COLO829 (cell line): ENCODE data around the gene FABP7.
A peak's percentile ranks its signal among the peaks of the same experiment; 100 is the strongest.

Experiments used
- DNase-seq: peaks from one replicate; pipeline ENCODE4 v3.0.0; 2012; ENCODE audit warnings: low spot score

FABP7 gene

GRCh38 chr6:122760330-122760729 is 19.2 kb upstream of the FABP7 start:
- DNase-seq: no peak

DNA sequence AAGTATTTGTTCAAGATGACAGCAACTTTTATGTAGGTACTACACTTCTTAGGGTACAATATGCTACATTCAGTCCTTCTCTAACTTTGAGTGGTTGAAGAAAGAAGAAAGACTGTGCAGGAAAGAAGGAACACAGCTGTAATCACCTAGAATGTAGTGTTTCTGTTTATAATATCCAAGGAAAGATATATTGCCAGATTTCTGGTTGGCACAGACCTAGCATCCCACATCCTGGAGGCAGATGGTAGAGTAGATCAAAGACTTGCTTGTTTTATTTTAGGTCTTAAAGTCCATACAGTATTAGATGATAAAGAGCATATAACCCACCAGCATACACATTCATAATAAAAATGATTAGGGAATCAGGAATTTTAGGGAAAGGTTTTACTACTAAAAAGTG is 13.3 kb upstream of the FABP7 start:
- DNase-seq: no peak

DNA sequence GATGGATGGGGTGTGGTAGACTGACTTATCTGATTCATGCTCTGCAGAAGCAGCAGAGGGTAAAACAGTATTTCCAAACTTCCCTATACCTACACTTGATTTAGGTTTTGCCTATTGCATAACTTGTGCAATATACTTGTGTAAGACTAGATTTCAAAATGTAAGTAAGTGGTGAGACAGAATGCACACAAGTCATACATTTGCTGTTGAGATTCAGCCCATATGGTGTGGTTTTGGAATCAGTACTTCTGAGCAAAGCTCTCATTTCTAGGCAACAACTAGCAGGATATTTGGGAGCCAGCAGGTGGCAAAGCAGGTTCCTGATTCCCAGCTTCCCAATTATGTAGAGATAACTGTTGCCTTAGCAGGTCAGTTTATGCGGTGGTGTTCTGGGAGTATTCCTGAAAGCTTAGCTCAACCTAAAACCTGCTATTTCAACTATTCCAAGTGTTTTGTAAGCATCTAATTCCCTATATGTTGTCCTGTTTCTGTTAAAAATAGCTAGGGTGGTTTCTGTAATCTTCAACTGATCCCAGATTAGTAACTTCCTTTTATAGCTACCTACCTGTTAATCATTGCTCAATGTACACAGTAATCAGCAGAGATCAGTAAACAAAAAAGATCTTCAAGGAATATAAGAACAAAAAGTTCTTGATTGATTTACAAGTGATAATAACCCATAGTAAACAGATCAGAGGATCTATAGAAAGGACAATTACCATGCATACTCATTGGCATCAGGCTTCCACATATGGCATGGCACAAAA is 8.5 kb upstream of the FABP7 start:
- DNase-seq: no peak

GRCh38 chr6:122772724-122773415 is 6.6 kb upstream of the FABP7 start:
- no peak for DNase-seq

DNA sequence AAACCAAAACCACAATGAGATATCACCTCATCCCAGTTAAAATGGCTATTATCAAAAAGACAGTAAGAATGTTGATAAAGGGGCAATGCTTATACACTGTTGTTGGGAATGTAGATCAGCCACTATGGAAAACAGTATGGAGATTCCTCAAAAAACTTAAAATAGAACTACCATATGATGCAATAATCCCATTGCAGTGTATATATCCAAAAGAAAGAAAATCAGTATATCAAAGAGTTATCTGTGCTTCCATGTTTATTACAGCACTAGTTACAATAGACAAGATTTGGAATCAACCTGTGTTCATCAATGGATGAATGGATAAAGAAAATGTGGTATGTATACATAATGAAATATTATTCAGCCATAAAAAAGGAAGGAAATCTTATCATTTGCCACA is 3.5 kb upstream of the FABP7 start:
- DNase-seq: no peak

GRCh38 chr6:122778302-122778701 is 1.2 kb upstream of the FABP7 start:
- DNase-seq: no peak

- peak; percentile 81 for DNase-seq
Observed at GRCh38 chr6:122778985-122779661, 393 bp upstream of the FABP7 start.

DNA sequence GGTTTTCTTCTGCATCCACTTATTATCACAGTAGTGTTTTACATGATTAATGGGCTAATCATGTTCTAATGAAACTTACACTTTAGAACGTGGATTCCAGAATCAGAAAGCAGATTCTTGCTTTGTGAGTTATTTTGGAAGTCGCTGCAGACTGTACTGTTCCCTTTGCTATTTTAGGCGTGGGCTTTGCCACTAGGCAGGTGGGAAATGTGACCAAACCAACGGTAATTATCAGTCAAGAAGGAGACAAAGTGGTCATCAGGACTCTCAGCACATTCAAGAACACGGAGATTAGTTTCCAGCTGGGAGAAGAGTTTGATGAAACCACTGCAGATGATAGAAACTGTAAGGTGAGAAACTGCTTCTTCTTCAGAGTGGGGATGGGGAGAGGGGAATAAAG is 598 bp downstream of the FABP7 start:
- DNase-seq: no peak

GRCh38 chr6:122781716-122782115 is 2.2 kb downstream of the FABP7 start:
- no peak for DNase-seq

- no peak for DNase-seq
Observed at GRCh38 chr6:122783401-122783800, 3.9 kb downstream of the FABP7 start.

- DNase-seq: no peak
Observed at GRCh38 chr6:122785891-122786290, 6.4 kb downstream of the FABP7 start.

DNA sequence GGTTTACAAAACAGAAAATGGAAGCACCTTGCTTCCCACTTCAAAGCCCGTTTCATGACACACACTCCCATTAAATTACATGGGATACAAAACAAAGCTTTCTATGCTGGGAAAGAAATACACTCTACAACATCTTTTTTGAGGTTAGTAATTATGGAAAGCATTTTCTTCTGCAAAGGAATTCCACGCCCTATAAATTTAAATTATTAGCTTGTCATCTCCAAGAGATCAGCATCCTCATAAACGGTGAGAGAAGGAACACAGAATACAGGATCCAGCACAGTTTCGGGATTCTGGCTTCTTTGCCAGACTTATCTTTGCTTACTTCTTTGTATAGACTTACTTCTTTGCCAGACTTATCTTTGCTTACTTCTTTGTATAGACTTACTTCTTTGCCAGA is 8.2 kb downstream of the FABP7 start:
- DNase-seq: no peak

GRCh38 chr6:122788208-122788607 is 8.7 kb downstream of the FABP7 start:
- DNase-seq: no peak

- DNase-seq: no peak
Observed at GRCh38 chr6:122788663-122789181, 9.2 kb downstream of the FABP7 start.

DNA sequence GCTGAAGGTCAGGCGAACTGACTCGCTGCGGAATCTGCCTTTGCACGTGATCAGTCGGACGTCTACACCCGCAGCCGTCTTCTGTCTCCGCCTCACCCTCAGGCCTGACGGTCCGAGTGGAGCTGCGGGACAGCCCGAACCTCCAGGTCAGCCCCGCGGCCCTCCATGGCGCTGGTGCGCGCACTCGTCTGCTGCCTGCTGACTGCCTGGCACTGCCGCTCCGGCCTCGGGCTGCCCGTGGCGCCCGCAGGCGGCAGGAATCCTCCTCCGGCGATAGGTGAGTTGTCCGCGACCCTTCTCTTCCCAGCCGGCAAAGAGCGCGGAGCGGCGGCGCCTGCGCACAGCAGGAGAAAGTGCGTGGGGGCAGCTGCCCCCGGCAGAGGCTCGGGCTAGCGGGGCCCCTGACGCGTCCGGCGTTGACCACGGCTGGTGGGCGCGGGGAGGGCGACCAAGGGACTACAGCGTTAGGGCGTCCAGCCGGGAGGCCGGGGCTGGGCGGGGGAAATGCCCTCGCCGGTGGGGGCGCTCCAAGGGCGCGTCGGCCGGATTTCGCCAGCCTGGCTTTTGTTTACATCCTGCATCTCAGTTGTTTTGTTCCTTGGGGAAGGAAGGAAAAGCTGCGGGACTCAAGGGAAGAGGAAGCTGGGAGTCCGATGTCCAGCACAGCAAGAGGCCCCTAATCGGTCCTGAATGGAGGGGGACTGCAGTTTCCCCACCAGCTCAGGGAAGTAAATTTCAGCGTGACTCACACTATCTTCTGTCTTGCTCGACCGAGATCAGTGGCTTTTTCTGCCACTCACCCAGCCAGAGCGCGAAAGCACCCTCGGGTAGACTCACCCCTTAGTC is 9.9 kb downstream of the FABP7 start, which contains the start of gene SMPDL3A:
Gene SMPDL3A (plus strand): TSS at position 77 of the 846 bp plus-strand sequence. CDS start 89 bp downstream, at position 166.
- peak; percentile 43 for DNase-seq

GRCh38 chr6:122790028-122790422 is 10.5 kb downstream of the FABP7 start:
- DNase-seq: no peak

DNA sequence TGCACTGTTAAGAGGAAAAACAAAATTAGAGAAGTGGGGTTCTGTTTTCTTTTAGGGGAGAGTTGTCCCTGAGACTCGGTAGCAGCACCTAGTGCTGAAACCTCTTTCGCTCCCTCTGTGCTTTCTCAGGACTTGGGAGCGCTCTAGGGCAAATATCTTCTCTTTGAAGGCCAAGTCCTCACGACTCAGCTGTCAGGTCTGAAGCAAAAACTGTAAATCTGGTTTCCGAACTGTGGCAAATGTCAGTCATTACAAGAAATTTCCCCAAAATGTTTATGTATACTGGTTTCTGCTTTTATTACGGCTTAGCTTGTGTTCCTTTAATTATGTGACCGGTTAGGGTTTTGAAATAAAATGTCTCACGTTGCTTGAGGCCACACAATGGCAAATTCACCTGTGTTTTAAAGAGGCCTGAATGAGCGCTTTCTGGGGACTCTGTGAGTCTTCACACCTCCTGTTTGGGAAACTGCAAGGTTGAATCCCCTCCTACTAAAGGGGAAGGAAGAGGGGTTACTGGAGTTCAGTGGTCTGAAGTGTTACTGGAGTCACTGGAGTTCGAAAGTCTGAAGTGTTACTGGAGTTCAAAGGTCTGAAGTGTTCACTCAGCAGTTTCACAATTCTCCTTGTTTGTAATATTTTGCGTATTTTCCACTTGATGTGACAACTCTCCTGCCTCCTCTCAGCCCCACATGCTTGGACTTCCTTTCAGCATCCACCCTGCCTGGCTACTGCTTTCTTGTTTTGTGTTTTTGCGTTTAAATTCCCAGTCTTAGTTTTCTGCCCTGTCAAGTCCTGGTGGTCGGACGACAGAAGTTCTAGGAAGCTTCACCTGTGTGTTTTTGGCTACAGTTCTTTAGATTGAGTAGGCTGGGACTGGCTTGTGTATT is 11.2 kb downstream of the FABP7 start:
- DNase-seq: no peak

DNA sequence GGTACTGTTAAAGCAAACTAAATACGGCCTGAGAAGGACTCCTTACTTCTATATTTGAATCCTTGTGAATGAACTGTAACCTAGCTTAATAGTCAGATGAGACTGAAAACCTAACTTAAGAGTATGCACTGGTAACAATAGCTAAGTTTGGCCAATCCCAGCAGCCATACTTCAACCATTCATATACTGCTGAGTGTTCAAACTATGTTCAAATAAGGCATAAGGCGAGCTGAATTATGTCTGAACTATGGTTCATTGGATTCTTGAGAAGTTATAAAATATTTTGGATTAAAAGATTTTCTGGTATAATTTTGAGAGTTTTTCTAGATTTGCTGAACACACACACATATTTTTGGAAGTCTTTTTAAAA is 11.8 kb downstream of the FABP7 start:
- no peak for DNase-seq

GRCh38 chr6:122792766-122793165 is 13.2 kb downstream of the FABP7 start:
- no peak for DNase-seq

DNA sequence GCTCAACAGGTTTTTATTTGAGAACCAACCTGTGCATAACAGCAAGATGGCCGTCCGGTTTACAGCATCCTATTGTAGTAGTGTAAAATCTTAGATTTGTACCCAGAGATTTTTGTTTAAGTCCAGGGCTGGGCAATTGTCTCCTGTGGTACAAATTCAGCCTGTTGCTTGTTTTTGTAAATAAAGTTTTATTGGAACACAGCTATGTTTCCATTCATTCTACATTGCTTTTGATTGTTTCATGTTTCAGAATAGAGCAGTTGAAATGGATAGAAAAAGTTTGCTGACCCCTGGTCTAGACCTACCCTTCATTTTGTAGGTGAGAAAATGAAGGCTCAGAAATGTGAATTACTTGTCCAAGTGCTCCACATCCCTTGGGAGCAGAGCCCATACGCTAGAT is 18.0 kb downstream of the FABP7 start:
- no peak for DNase-seq

- no peak for DNase-seq
Observed at GRCh38 chr6:122798099-122798641, 18.7 kb downstream of the FABP7 start.
